Measurements from ENCODE around the gene FBLN1. TPM values are rescaled to one million over a fixed set of nuclear protein-coding genes. Genes with fewer than 3 reads are reported as not detected.

Gene FBLN1
- total RNA-seq, 1 donor from 2014 or later, result 307 TPM

- TF ChIP-seq, protein P1, sequence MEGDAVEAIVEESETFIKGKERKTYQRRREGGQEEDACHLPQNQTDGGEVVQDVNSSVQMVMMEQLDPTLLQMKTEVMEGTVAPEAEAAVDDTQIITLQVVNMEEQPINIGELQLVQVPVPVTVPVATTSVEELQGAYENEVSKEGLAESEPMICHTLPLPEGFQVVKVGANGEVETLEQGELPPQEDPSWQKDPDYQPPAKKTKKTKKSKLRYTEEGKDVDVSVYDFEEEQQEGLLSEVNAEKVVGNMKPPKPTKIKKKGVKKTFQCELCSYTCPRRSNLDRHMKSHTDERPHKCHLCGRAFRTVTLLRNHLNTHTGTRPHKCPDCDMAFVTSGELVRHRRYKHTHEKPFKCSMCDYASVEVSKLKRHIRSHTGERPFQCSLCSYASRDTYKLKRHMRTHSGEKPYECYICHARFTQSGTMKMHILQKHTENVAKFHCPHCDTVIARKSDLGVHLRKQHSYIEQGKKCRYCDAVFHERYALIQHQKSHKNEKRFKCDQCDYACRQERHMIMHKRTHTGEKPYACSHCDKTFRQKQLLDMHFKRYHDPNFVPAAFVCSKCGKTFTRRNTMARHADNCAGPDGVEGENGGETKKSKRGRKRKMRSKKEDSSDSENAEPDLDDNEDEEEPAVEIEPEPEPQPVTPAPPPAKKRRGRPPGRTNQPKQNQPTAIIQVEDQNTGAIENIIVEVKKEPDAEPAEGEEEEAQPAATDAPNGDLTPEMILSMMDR (IDR thresholded peaks at IDR 0.05), result peak; percentile 15
- H3K27me3 ChIP-seq (ENCODE audit: low read depth), result peaks cover 16% of the 10 kb centered on the region
- H3K27ac ChIP-seq, result peak overlapping the region; percentile 49
- H3K36me3 ChIP-seq, result peaks cover 17% of the 10 kb centered on the region
- no peak overlapping the region for H3K4me3 ChIP-seq
- DNase-seq (no peak), ATAC-seq (peak; percentile 23 to 29)
- intact Hi-C loops (cut with DNase I), result no loop called here
- H3K4me1 ChIP-seq, result peaks cover 59% of the 10 kb centered on the region
- no peaks in the 10 kb centered on the region for H3K9me3 ChIP-seq
These were observed 46.5 kb downstream of the FBLN1 start for GRCh38 chr22:45548991-45549761.

- H3K36me3 ChIP-seq, result peaks cover 17% of the 10 kb centered on the region
- peaks cover 60% of the 10 kb centered on the region for H3K4me1 ChIP-seq
- TF ChIP-seq, protein P1 (IDR thresholded peaks at IDR 0.05), result no peak
- no peaks in the 10 kb centered on the region for H3K9me3 ChIP-seq
- peak overlapping the region; percentile 73 for H3K27ac ChIP-seq
- ATAC-seq (no peak), DNase-seq (no peak)
- H3K27me3 ChIP-seq (ENCODE audit: low read depth), result peaks cover 16% of the 10 kb centered on the region
- H3K4me3 ChIP-seq, result no peak overlapping the region
- intact Hi-C loops (cut with DNase I), result no loop called here
These were observed 47.2 kb downstream of the FBLN1 start for GRCh38 chr22:45549762-45550378.

GRCh38 chr22:45550416-45550815 is 47.7 kb downstream of the FBLN1 start:
- no peak for DNase-seq
- intact Hi-C loops (cut with DNase I), result no loop called here
- Histone ChIP-seq H3K27ac (peak overlapping the region; percentile 73), H3K36me3 (peaks cover 17% of the 10 kb centered on the region), H3K4me1 (peaks cover 60% of the 10 kb centered on the region), H3K4me3 (no peak overlapping the region), H3K9me3 (no peaks in the 10 kb centered on the region), H3K27me3 (ENCODE audit: low read depth) (peaks cover 16% of the 10 kb centered on the region)
- TF ChIP-seq, protein P1 (IDR thresholded peaks at IDR 0.05), result no peak
- no peak for ATAC-seq

GRCh38 chr22:45550891-45551290 is 48.2 kb downstream of the FBLN1 start:
- H3K4me3 ChIP-seq, result no peak overlapping the region
- H3K27ac ChIP-seq, result peak overlapping the region; percentile 73
- peaks cover 16% of the 10 kb centered on the region for H3K27me3 ChIP-seq (ENCODE audit: low read depth)
- DNase-seq, result no peak
- peaks cover 60% of the 10 kb centered on the region for H3K4me1 ChIP-seq
- H3K36me3 ChIP-seq, result peaks cover 17% of the 10 kb centered on the region
- TF ChIP-seq, protein P1 (IDR thresholded peaks at IDR 0.05), result no peak
- H3K9me3 ChIP-seq, result no peaks in the 10 kb centered on the region
- intact Hi-C loops (cut with DNase I), result no loop called here
- no peak for ATAC-seq

GRCh38 chr22:45551310-45552016 is 48.8 kb downstream of the FBLN1 start:
- Histone ChIP-seq H3K9me3 (no peaks in the 10 kb centered on the region), H3K36me3 (peaks cover 17% of the 10 kb centered on the region), H3K27ac (peak overlapping the region; percentile 73), H3K4me3 (no peak overlapping the region), H3K4me1 (peaks cover 60% of the 10 kb centered on the region), H3K27me3 (ENCODE audit: low read depth) (peaks cover 16% of the 10 kb centered on the region)
- ATAC-seq (peak in 1 of 2 donors; percentile 12), DNase-seq (no peak)
- intact Hi-C loops (cut with DNase I), result no loop called here
- TF ChIP-seq, protein P1 (IDR thresholded peaks at IDR 0.05), result no peak
